PC-3 (cell line): ENCODE data around the gene INSIG1.

ENCODE experiments used
- CTCF ChIP-seq: fragments of 300-600 bp; sonication (generic); conservative IDR thresholded peaks from 2 replicates; pipeline ENCODE4 v1.5.1; 2017; ENCODE audit warnings: antibody characterized with exemption, low read depth, mild to moderate bottlenecking, low read length
- EZH2 ChIP-seq: fragments of 300-600 bp; sonication (generic); IDR thresholded peaks from one replicate; pipeline ENCODE4 v1.6.1; 2017; ENCODE audit warnings: antibody characterized with exemption, mild to moderate bottlenecking, low read length; ENCODE audit not compliant: unreplicated experiment
- EZH2phosphoT487 ChIP-seq: fragments of 300-600 bp; sonication (generic); IDR thresholded peaks from 2 replicates; pipeline ENCODE4 v1.6.1; 2018; ENCODE audit warnings: mild to moderate bottlenecking, antibody characterized with exemption, low read length, borderline replicate concordance

GRCh38 chr7:155327590-155328320, 30.1 kb downstream of the INSIG1 start:
- no peak for TF ChIP-seq CTCF
- TF ChIP-seq EZH2: no peak
- TF ChIP-seq EZH2phosphoT487: no peak
